GM10266 (cell line): ENCODE data around the gene IRAK2.

Experiments
- DNase-seq: peaks from one replicate; pipeline ENCODE4 v3.0.0; 2012; ENCODE audit errors: extremely low spot score
- CTCF ChIP-seq: IDR thresholded peaks from 2 replicates; pipeline ENCODE4 v1.5.1; 2012; ENCODE audit warnings: mild to moderate bottlenecking, low read depth; ENCODE audit not compliant: control insufficient read depth, insufficient read depth; ENCODE audit errors: missing control alignments

The IRAK2 gene

GRCh38 chr3:10194328-10195071 lies 29.8 kb downstream of the IRAK2 start:
- TF ChIP-seq CTCF, result no peak
- peak; percentile 48 for DNase-seq

GRCh38 chr3:10195366-10196089 lies 30.8 kb downstream of the IRAK2 start:
- TF ChIP-seq CTCF, result no peak
- no peak for DNase-seq

- no peak for TF ChIP-seq CTCF
Measured at GRCh38 chr3:10196389-10197052, 31.8 kb downstream of the IRAK2 start.

GRCh38 chr3:10198226-10198625 lies 33.5 kb downstream of the IRAK2 start:
- no peak for TF ChIP-seq CTCF
- DNase-seq, result no peak

More at GRCh38 chr3:10196389-10197052, 31.8 kb downstream of the IRAK2 start:
- no peak for DNase-seq

GRCh38 chr3:10198761-10199649 lies 34.3 kb downstream of the IRAK2 start:
- DNase-seq, result peak; percentile 68
- no peak for TF ChIP-seq CTCF

- no peak for DNase-seq
- no peak for TF ChIP-seq CTCF
Measured at GRCh38 chr3:10204921-10205320, 40.2 kb downstream of the IRAK2 start.
